HEK293T (cell line): Measurements from ENCODE around the gene CAT.

ENCODE experiments used
- ARNT ChIP-seq: fragments of 450-650 bp; IDR thresholded peaks from 2 replicates; pipeline ENCODE4 v1.6.1; 2017; ENCODE audit warnings: mild to moderate bottlenecking
- BHLHE40 ChIP-seq: fragments of 450-650 bp; IDR thresholded peaks from 2 replicates; pipeline ENCODE4 v1.6.1; 2016; ENCODE audit warnings: mild to moderate bottlenecking, moderate library complexity, borderline replicate concordance
- FOXA1 ChIP-seq: fragments of 450-650 bp; IDR thresholded peaks from 2 replicates; pipeline ENCODE4 v1.6.1; 2016; ENCODE audit warnings: mild to moderate bottlenecking
- FOXK2 ChIP-seq: fragments of 450-650 bp; IDR thresholded peaks from 2 replicates; pipeline ENCODE4 v1.6.1; 2016; ENCODE audit warnings: mild to moderate bottlenecking
- L3MBTL2 ChIP-seq: fragments of 450-650 bp; conservative IDR thresholded peaks from 2 replicates; pipeline ENCODE4 v1.6.1; 2016; ENCODE audit warnings: mild to moderate bottlenecking
- TARDBP ChIP-seq: fragments of 450-650 bp; IDR thresholded peaks from 2 replicates; pipeline ENCODE4 v1.6.1; 2016
- TF ChIP-seq, protein P1 (sequence below): fragments of 450-650 bp; IDR thresholded peaks from 2 replicates; pipeline ENCODE4 v1.6.1; 2016

DNA sequence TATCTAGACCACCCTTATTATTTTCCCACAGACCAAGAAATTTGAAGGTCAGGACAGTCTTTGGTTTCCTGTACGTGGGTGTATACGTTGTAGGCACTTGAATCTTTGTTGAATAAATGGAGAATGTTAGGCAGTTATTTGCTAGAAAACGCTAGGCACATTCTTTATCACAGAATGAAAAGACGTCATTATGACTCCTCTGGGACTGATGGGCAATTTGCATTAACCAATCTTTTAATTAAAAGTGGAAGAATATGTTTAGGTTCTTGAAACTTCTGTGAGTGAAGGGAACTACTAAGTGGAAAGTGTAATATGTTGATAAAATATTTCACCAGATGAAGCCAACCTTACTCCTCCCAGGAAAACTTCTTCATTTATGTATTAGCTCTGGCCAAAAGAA is 5.7 kb downstream of the CAT start:
- TF ChIP-seq BHLHE40, result no peak
- TF ChIP-seq TARDBP, result no peak
- TF ChIP-seq ARNT, result no peak
- TF ChIP-seq L3MBTL2, result no peak
- TF ChIP-seq FOXA1, result no peak
- TF ChIP-seq, protein P1, sequence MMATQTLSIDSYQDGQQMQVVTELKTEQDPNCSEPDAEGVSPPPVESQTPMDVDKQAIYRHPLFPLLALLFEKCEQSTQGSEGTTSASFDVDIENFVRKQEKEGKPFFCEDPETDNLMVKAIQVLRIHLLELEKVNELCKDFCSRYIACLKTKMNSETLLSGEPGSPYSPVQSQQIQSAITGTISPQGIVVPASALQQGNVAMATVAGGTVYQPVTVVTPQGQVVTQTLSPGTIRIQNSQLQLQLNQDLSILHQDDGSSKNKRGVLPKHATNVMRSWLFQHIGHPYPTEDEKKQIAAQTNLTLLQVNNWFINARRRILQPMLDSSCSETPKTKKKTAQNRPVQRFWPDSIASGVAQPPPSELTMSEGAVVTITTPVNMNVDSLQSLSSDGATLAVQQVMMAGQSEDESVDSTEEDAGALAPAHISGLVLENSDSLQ, result no peak
- TF ChIP-seq FOXK2, result no peak
